ENCODE data around the gene ZNRF3. TPM values are rescaled to one million over a fixed set of nuclear protein-coding genes. Genes with fewer than 3 reads are reported as not detected.
"Not testable (repeated sequence)": the region's sequence is repeated elsewhere in the genome, so short reads cannot be mapped to it uniquely, and the experiment has no call there.

ZNRF3 gene
- polyA plus RNA-seq, 3 donors = 29.0 to 33.6 (median 29.6) TPM

- DNase-seq (ENCODE audit: extremely low read depth in 1 of 11, low read depth in 9 of 11, low spot score in 4 of 11) = no peak
Observed at GRCh38 chr22:28939394-28939793, 56.0 kb downstream of the ZNRF3 start.

GRCh38 chr22:28939932-28940331 lies 56.6 kb downstream of the ZNRF3 start:
- no peak for DNase-seq (ENCODE audit: extremely low read depth in 1 of 11, low read depth in 9 of 11, low spot score in 4 of 11)

GRCh38 chr22:28940441-28940840 lies 57.1 kb downstream of the ZNRF3 start:
- DNase-seq (ENCODE audit: extremely low read depth in 1 of 11, low read depth in 9 of 11, low spot score in 4 of 11) = no peak

GRCh38 chr22:28942333-28942732 lies 59.0 kb downstream of the ZNRF3 start:
- DNase-seq (ENCODE audit: extremely low read depth in 1 of 11, low read depth in 9 of 11, low spot score in 4 of 11) = no peak

GRCh38 chr22:28942801-28943500 lies 59.6 kb downstream of the ZNRF3 start:
- DNase-seq (ENCODE audit: extremely low read depth in 1 of 11, low read depth in 9 of 11, low spot score in 4 of 11) = peak in 6 of 11 donors; percentile 37 to 68 (median 50)

- no peak for DNase-seq (ENCODE audit: extremely low read depth in 1 of 11, low read depth in 9 of 11, low spot score in 4 of 11)
Observed at GRCh38 chr22:28943501-28943879, 60.1 kb downstream of the ZNRF3 start.

GRCh38 chr22:28947125-28947524 lies 63.8 kb downstream of the ZNRF3 start:
- no peak for DNase-seq (ENCODE audit: extremely low read depth in 1 of 11, low read depth in 9 of 11, low spot score in 4 of 11)

- DNase-seq (ENCODE audit: extremely low read depth in 1 of 11, low read depth in 9 of 11, low spot score in 4 of 11) = no peak
Observed at GRCh38 chr22:28948424-28948823, 65.1 kb downstream of the ZNRF3 start.

GRCh38 chr22:28948860-28949551 lies 65.6 kb downstream of the ZNRF3 start:
- not testable (repeated sequence) for DNase-seq (ENCODE audit: extremely low read depth in 1 of 11, low read depth in 9 of 11, low spot score in 4 of 11)

- no peak for DNase-seq (ENCODE audit: extremely low read depth in 1 of 11, low read depth in 9 of 11, low spot score in 4 of 11)
Observed at GRCh38 chr22:28949788-28950187, 66.4 kb downstream of the ZNRF3 start.

- DNase-seq (ENCODE audit: extremely low read depth in 1 of 11, low read depth in 9 of 11, low spot score in 4 of 11) = no peak
Observed at GRCh38 chr22:28950617-28951411, 67.4 kb downstream of the ZNRF3 start.

- no peak for DNase-seq (ENCODE audit: extremely low read depth in 1 of 11, low read depth in 9 of 11, low spot score in 4 of 11)
Observed at GRCh38 chr22:28951530-28951929, 68.2 kb downstream of the ZNRF3 start.

GRCh38 chr22:28951969-28952521 lies 68.7 kb downstream of the ZNRF3 start:
- peak in 8 of 11 donors; percentile 29 to 69 (median 53) for DNase-seq (ENCODE audit: extremely low read depth in 1 of 11, low read depth in 9 of 11, low spot score in 4 of 11)

GRCh38 chr22:28952857-28953256 lies 69.5 kb downstream of the ZNRF3 start:
- DNase-seq (ENCODE audit: extremely low read depth in 1 of 11, low read depth in 9 of 11, low spot score in 4 of 11) = peak in 1 of 11 donors; percentile 28

- no peak for DNase-seq (ENCODE audit: extremely low read depth in 1 of 11, low read depth in 9 of 11, low spot score in 4 of 11)
Observed at GRCh38 chr22:28953403-28953802, 70.0 kb downstream of the ZNRF3 start.

- DNase-seq (ENCODE audit: extremely low read depth in 1 of 11, low read depth in 9 of 11, low spot score in 4 of 11) = no peak
Observed at GRCh38 chr22:28953976-28954880, 70.9 kb downstream of the ZNRF3 start.

- DNase-seq (ENCODE audit: extremely low read depth in 1 of 11, low read depth in 9 of 11, low spot score in 4 of 11) = no peak
Observed at GRCh38 chr22:28955817-28956216, 72.4 kb downstream of the ZNRF3 start.

- DNase-seq (ENCODE audit: extremely low read depth in 1 of 11, low read depth in 9 of 11, low spot score in 4 of 11) = no peak
Observed at GRCh38 chr22:28956506-28956905, 73.1 kb downstream of the ZNRF3 start.

- no peak for DNase-seq (ENCODE audit: extremely low read depth in 1 of 11, low read depth in 9 of 11, low spot score in 4 of 11)
Observed at GRCh38 chr22:28958611-28959010, 75.2 kb downstream of the ZNRF3 start.
